Measurements from ENCODE around the gene AQP1.
A peak's percentile ranks its signal among the peaks of the same experiment; 100 is the strongest.

Gene AQP1

GRCh38 chr7:30926313-30926712 lies 14.7 kb downstream of the AQP1 start:
- no peaks in the 10 kb centered on the region for H3K36me3 Mint-ChIP-seq (ENCODE audit: low read depth)
- no peaks in the 10 kb centered on the region for H3K9me3 Mint-ChIP-seq
- H3K4me1 Mint-ChIP-seq (ENCODE audit: low read depth), result no peaks in the 10 kb centered on the region
- H3K27ac Mint-ChIP-seq, result no peak overlapping the region
- no peak for DNase-seq
- H3K27me3 Mint-ChIP-seq, result no peaks in the 10 kb centered on the region
- H3K4me3 Mint-ChIP-seq, result no peak overlapping the region

DNA sequence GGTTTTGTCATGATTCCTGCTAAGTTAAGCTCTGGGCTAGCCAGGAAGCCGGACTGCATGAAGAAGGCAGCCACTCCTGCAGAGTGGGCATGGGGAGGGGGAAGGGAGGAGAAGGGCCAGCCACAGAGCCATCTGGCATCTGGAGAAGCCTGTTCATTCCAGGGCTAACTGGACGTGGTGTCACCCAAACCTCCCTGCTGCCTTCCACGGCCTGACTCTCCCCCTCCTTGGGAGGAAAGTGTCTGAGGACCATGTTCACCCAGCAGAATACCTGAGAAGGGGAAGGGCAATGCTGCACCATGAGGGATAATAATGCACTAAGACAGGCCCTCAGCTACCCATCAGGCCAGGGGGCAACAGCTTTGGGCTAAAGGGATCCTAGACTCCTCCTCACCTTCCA lies 15.4 kb downstream of the AQP1 start:
- no peak for DNase-seq
- Mint-ChIP-seq H3K27me3 (no peaks in the 10 kb centered on the region), H3K27ac (no peak overlapping the region), H3K4me3 (no peak overlapping the region), H3K36me3 (ENCODE audit: low read depth) (no peaks in the 10 kb centered on the region), H3K4me1 (ENCODE audit: low read depth) (no peaks in the 10 kb centered on the region), H3K9me3 (no peaks in the 10 kb centered on the region)

- Mint-ChIP-seq H3K27me3 (no peaks in the 10 kb centered on the region), H3K4me1 (ENCODE audit: low read depth) (no peaks in the 10 kb centered on the region), H3K36me3 (ENCODE audit: low read depth) (no peaks in the 10 kb centered on the region), H3K27ac (no peak overlapping the region), H3K4me3 (no peak overlapping the region), H3K9me3 (no peaks in the 10 kb centered on the region)
- DNase-seq, result no peak
Measured at GRCh38 chr7:30927559-30927958, 15.9 kb downstream of the AQP1 start.

- Mint-ChIP-seq H3K27ac (no peak overlapping the region), H3K4me1 (ENCODE audit: low read depth) (no peaks in the 10 kb centered on the region), H3K4me3 (no peak overlapping the region), H3K27me3 (no peaks in the 10 kb centered on the region), H3K9me3 (no peaks in the 10 kb centered on the region), H3K36me3 (ENCODE audit: low read depth) (no peaks in the 10 kb centered on the region)
- DNase-seq, result peak; percentile 6
Measured at GRCh38 chr7:30928254-30928872, 16.7 kb downstream of the AQP1 start.

- Mint-ChIP-seq H3K9me3 (no peaks in the 10 kb centered on the region), H3K36me3 (ENCODE audit: low read depth) (no peaks in the 10 kb centered on the region), H3K4me3 (no peak overlapping the region), H3K4me1 (ENCODE audit: low read depth) (no peaks in the 10 kb centered on the region), H3K27me3 (no peaks in the 10 kb centered on the region), H3K27ac (no peak overlapping the region)
- peak; percentile 11 for DNase-seq
Measured at GRCh38 chr7:30929686-30930085, 18.0 kb downstream of the AQP1 start.

- Mint-ChIP-seq H3K27ac (no peak overlapping the region), H3K27me3 (no peaks in the 10 kb centered on the region), H3K4me3 (no peak overlapping the region), H3K36me3 (ENCODE audit: low read depth) (no peaks in the 10 kb centered on the region), H3K4me1 (ENCODE audit: low read depth) (no peaks in the 10 kb centered on the region), H3K9me3 (no peaks in the 10 kb centered on the region)
- DNase-seq, result no peak
Measured at GRCh38 chr7:30930621-30931020, 19.0 kb downstream of the AQP1 start.

DNA sequence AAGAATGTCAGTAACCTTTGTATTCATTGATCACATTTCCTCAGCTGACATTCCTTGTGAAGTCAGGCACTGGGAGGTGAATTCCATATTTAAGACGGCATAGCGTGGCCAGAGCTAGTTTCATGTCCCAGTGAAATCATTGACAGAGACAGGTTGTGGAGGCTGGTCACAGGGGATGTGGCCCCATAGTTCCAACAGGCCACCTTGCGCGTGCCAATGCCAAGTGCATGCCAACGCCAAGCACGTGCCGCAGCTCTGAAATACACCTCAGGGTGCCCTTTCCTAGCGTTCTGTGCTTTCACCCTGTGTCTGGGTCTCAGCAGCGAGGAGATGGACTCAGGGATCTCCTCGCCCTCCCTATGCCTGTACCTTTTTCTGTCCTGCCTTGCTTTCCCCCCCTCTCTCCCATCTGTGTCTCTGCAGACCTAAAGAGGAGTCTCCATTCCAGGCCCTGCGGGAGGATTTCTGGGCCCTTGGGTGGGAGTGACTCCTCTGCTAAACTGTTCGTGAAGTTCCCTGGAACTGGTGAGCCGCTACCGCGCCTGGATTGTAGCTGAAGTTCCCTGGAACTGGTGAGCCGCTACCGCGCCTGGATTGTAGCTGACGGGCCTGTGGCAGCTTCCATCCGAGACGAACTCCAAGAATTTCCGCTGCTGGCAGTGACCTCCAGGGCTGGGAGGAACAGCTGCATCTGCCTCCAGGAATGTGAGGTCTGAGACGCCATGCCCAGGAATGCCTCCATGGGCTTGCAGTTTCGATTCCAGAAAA lies 19.7 kb downstream of the AQP1 start:
- Mint-ChIP-seq H3K27me3 (no peaks in the 10 kb centered on the region), H3K27ac (no peak overlapping the region), H3K36me3 (ENCODE audit: low read depth) (no peaks in the 10 kb centered on the region), H3K4me1 (ENCODE audit: low read depth) (no peaks in the 10 kb centered on the region), H3K9me3 (no peaks in the 10 kb centered on the region), H3K4me3 (no peak overlapping the region)
- no peak for DNase-seq

GRCh38 chr7:30931929-30932540 lies 20.4 kb downstream of the AQP1 start:
- Mint-ChIP-seq H3K4me1 (ENCODE audit: low read depth) (no peaks in the 10 kb centered on the region), H3K27me3 (peaks cover 3% of the 10 kb centered on the region), H3K27ac (no peak overlapping the region)

GRCh38 chr7:30932562-30932961 lies 20.9 kb downstream of the AQP1 start:
- peak; percentile 12 for DNase-seq
- H3K36me3 Mint-ChIP-seq (ENCODE audit: low read depth), result no peaks in the 10 kb centered on the region
- no peaks in the 10 kb centered on the region for H3K9me3 Mint-ChIP-seq
- no peak overlapping the region for H3K4me3 Mint-ChIP-seq
- peaks cover 6% of the 10 kb centered on the region for H3K27me3 Mint-ChIP-seq
- no peak overlapping the region for H3K27ac Mint-ChIP-seq
- no peaks in the 10 kb centered on the region for H3K4me1 Mint-ChIP-seq (ENCODE audit: low read depth)

More at GRCh38 chr7:30931929-30932540, 20.4 kb downstream of the AQP1 start:
- peak; percentile 13 for DNase-seq
- Mint-ChIP-seq H3K4me3 (no peak overlapping the region), H3K36me3 (ENCODE audit: low read depth) (no peaks in the 10 kb centered on the region), H3K9me3 (no peaks in the 10 kb centered on the region)

DNA sequence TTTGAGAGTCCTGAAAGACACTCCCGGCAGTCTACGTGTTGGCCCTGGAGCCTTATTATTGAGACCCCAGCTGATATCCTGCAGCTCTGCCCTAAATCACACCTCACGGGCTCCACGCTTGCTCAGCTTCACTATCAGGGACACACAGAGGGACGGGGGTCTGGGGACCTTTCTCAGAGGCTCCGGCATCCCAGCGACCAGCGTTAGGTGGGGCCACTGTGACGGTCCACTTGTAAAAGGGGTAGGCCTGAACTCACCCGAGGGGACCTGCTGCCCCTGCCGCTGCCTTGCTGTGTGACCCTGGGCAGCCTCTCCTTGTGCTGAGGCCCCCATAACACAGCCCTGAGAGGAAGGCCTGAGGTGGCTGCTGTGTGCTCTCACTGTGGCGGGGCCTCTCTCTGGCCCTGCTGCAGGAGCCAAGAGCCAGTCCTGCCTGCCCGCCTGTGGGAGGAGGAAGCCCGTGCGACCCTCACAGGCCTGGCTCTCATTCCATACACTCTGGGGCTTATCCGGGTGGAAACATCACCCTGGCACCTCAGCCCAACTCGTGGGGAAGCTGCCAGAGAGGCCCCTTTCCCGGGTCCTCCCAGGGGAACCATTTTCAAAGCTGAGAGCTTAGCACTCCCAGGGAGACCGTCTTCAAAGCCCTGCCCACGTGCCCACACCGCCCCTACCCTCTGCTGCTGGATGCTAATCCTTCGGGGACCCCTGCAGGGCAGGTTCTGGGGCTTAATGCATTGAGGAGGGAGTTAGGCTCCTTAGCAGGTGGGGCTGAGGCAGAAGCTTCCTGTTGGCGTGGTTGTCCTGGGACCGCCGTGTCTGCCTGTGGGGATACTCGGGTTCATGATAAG lies 21.7 kb downstream of the AQP1 start:
- Mint-ChIP-seq H3K36me3 (ENCODE audit: low read depth) (no peaks in the 10 kb centered on the region), H3K9me3 (no peaks in the 10 kb centered on the region), H3K4me1 (ENCODE audit: low read depth) (no peaks in the 10 kb centered on the region), H3K27me3 (peaks cover 9% of the 10 kb centered on the region), H3K27ac (no peak overlapping the region), H3K4me3 (no peak overlapping the region)
- DNase-seq, result peak; percentile 17

- peaks cover 12% of the 10 kb centered on the region for H3K27me3 Mint-ChIP-seq
Measured at GRCh38 chr7:30934225-30934624, 22.6 kb downstream of the AQP1 start.

GRCh38 chr7:30934732-30935568 lies 23.3 kb downstream of the AQP1 start:
- Mint-ChIP-seq H3K27me3 (peaks cover 18% of the 10 kb centered on the region), H3K9me3 (no peaks in the 10 kb centered on the region), H3K36me3 (ENCODE audit: low read depth) (no peaks in the 10 kb centered on the region), H3K4me1 (ENCODE audit: low read depth) (no peaks in the 10 kb centered on the region), H3K4me3 (no peak overlapping the region), H3K27ac (no peak overlapping the region)
- no peak for DNase-seq

More at GRCh38 chr7:30934225-30934624, 22.6 kb downstream of the AQP1 start:
- H3K36me3 Mint-ChIP-seq (ENCODE audit: low read depth), result no peaks in the 10 kb centered on the region
- DNase-seq, result peak; percentile 9
- no peak overlapping the region for H3K4me3 Mint-ChIP-seq
- H3K27ac Mint-ChIP-seq, result no peak overlapping the region
- H3K9me3 Mint-ChIP-seq, result no peaks in the 10 kb centered on the region
- no peaks in the 10 kb centered on the region for H3K4me1 Mint-ChIP-seq (ENCODE audit: low read depth)

- peaks cover 23% of the 10 kb centered on the region for H3K27me3 Mint-ChIP-seq
- no peak overlapping the region for H3K4me3 Mint-ChIP-seq
- H3K27ac Mint-ChIP-seq, result no peak overlapping the region
- no peaks in the 10 kb centered on the region for H3K36me3 Mint-ChIP-seq (ENCODE audit: low read depth)
- H3K9me3 Mint-ChIP-seq, result no peaks in the 10 kb centered on the region
- H3K4me1 Mint-ChIP-seq (ENCODE audit: low read depth), result no peaks in the 10 kb centered on the region
- no peak for DNase-seq
Measured at GRCh38 chr7:30935569-30935877, 23.9 kb downstream of the AQP1 start.

Data from activated T-cell treated with anti-CD3 and anti-CD28 coated beads, Interleukin-2, amount 50 U/mL, for 24 hours (primary cell).